ENCODE data around the gene AP5M1. TPM values are rescaled to one million over a fixed set of nuclear protein-coding genes. Genes with fewer than 3 reads are reported as not detected.
"Not testable (repeated sequence)": the region's sequence is repeated elsewhere in the genome, so short reads cannot be mapped to it uniquely, and the experiment has no call there.

The AP5M1 gene, protein sequence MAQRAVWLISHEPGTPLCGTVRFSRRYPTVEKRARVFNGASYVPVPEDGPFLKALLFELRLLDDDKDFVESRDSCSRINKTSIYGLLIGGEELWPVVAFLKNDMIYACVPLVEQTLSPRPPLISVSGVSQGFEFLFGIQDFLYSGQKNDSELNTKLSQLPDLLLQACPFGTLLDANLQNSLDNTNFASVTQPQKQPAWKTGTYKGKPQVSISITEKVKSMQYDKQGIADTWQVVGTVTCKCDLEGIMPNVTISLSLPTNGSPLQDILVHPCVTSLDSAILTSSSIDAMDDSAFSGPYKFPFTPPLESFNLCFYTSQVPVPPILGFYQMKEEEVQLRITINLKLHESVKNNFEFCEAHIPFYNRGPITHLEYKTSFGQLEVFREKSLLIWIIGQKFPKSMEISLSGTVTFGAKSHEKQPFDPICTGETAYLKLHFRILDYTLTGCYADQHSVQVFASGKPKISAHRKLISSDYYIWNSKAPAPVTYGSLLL
- total RNA-seq = 43.9 and 49.7 TPM in 2 replicates

DNA sequence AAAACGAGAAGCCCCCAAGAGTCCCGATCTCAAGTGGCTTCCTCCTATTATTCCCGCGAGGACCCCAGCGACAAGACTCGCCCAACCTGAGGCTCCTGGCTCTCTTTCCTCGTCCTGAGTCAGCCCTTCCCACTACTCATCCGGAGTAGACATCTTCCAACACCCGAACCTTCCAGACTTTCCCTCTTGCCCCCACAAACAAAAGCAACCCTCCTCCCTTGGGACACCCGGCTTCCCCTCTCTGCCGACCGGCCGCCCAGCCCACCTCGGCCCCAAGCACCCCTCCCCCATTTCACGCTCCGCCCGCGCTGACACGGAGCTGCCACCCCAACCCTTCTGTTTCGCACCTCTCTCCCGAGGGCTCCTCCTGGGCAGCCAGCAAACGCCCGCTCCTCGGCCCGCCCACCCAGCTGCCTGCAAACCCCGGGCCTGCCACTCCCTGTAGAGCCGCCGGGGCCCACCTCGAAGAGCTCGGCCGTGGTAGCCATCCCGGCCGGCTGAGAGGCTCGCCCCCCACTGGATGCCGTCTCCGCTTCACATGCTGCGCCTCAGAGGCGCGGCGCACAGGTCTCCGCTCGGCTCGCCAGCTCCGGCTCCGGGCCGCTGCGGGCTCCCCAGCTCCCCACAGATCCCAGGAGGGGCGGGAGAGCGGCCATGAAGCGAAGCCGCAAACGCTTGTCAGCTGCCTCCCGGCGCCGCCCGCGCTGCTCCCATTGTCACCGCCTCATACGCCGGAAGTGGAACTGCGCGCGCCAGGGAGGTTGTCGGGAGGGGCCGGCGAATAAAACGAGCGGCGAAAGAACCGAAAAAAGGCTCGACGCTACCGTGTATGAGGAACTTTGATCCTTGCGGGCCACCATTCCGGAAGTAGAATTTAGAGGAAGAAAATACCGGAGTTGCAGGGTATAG, at the start of gene AP5M1, which contains the start of gene EXOC5:
AP5M1 (plus strand) TSS at position 811 of the 909 bp plus-strand sequence. CDS start 344 bp downstream, outside the sequence.
EXOC5 (minus strand) TSS at position 745 of the 909 bp plus-strand sequence; CDS start at position 488, 257 bp downstream.
- peak within 1 kb of the TSS; percentile 100 for H3K27ac Mint-ChIP-seq
- peaks cover 31% of the 10 kb centered on the region for H3K36me3 Mint-ChIP-seq (ENCODE audit: low read depth)
- H3K27me3 Mint-ChIP-seq (ENCODE audit: low read depth) = no peaks in the 10 kb centered on the region
- H3K4me3 Mint-ChIP-seq (ENCODE audit: low read depth) = peak within 1 kb of the TSS; percentile 100
- H3K9me3 Mint-ChIP-seq = no peaks in the 10 kb centered on the region
- intact Hi-C loops (cut with micrococcal nuclease) = loop anchor here (1.0 to 5.0 kb wide), 5 partner anchors 122 to 1806 kb away; partner anchors contain the start of genes ARID4A and NAA30
- peaks cover 51% of the 10 kb centered on the region for H3K4me1 Mint-ChIP-seq (ENCODE audit: low read depth)
- DNase-seq (ENCODE audit: low spot score) = peak; percentile 91

DNA sequence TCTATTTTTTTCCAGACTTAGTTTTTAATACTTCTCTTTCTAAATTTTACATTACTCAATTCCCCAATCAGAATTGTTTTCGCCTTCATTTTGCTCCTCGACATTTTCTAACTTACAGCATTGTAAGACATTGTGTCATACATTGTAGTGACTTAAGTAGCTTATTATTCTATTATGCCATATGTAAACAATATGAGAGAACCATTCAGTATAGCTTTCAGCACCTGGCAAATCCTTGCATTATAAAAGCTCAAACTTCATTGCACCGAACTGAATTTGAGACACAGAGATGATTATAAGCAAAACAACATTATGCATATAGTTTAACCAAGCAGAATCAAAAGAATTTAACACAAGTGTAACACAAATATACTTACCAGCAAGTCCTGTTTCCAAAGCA, 46.8 kb upstream of the AP5M1 start:
- H3K36me3 Mint-ChIP-seq (ENCODE audit: low read depth) = peaks cover 43% of the 10 kb centered on the region
- no peak overlapping the region for H3K4me3 Mint-ChIP-seq (ENCODE audit: low read depth)

DNA sequence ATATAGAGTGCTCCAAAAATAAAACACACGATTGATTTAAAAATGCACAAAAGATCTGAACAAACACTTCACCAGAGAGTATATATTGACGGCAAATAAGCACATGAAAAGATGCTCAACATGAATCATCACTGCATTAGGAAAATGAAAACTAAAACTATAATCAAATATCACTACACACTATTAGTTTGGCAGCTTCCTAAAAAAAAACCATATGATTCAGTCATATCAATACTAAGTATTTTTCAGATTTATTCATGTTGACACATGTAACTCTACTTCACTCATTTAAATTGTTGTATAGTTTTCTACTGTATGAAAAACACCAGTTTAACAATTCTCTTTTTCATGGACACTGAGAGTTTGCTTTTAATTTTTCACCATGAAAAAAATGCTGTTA, 41.7 kb upstream of the AP5M1 start:
- no peak for DNase-seq (ENCODE audit: low spot score)
- intact Hi-C loops (cut with micrococcal nuclease) = no loop called here
- Mint-ChIP-seq H3K27ac (no peak overlapping the region), H3K4me1 (ENCODE audit: low read depth) (peaks cover 2% of the 10 kb centered on the region), H3K36me3 (ENCODE audit: low read depth) (peaks cover 55% of the 10 kb centered on the region), H3K4me3 (ENCODE audit: low read depth) (no peak overlapping the region), H3K27me3 (ENCODE audit: low read depth) (no peaks in the 10 kb centered on the region), H3K9me3 (peaks cover 8% of the 10 kb centered on the region)

More for the DNA sequence above, 46.8 kb upstream of the AP5M1 start:
- intact Hi-C loops (cut with micrococcal nuclease) = no loop called here
- Mint-ChIP-seq H3K4me1 (ENCODE audit: low read depth) (no peaks in the 10 kb centered on the region), H3K9me3 (no peaks in the 10 kb centered on the region), H3K27me3 (ENCODE audit: low read depth) (no peaks in the 10 kb centered on the region), H3K27ac (no peak overlapping the region)
- no peak for DNase-seq (ENCODE audit: low spot score)

DNA sequence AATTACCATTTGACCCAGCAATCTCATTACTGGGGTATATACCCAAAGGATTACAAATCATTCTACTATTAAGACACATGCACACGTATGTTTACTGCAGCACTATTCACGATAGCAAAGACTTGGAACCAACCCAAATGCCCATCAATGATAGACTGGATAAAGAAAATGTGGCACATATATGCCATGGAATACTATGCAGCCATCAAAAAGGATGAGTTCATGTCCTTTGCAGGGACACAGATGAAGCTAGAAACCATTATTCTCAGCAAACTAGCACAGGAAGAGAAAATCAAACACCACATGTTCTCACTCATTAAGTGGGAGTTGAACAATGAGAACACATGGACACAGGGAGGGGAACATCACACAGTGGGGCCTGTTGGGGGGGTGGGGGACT, 40.5 kb upstream of the AP5M1 start:
- peaks cover 59% of the 10 kb centered on the region for H3K36me3 Mint-ChIP-seq (ENCODE audit: low read depth)
- intact Hi-C loops (cut with micrococcal nuclease); H3K4me1 Mint-ChIP-seq (ENCODE audit: low read depth); H3K27ac Mint-ChIP-seq; DNase-seq (ENCODE audit: low spot score); H3K27me3 Mint-ChIP-seq (ENCODE audit: low read depth); H3K9me3 Mint-ChIP-seq; H3K4me3 Mint-ChIP-seq (ENCODE audit: low read depth): not testable (repeated sequence)

DNA sequence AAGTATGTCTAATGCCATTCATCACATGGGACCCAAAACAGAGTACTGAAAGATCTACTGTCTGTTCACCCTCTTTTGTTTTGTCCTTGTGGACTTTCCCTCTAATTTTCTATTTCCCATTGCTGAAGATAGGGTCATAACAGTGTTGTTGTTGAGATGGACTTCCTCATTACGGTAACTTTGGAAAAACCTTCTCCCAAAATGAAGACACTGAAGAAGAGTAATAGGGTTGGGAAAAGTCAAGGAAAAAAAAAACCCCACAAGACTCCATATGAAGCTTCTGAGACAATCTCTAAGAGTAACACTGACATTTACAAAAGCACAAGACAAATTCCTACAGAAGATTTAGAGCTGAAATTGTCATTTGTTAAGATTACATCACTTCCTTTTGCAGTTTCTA, 36.8 kb upstream of the AP5M1 start:
- H3K9me3 Mint-ChIP-seq = peaks cover 8% of the 10 kb centered on the region
- peaks cover 49% of the 10 kb centered on the region for H3K36me3 Mint-ChIP-seq (ENCODE audit: low read depth)
- DNase-seq (ENCODE audit: low spot score) = no peak
- no peak overlapping the region for H3K4me3 Mint-ChIP-seq (ENCODE audit: low read depth)
- H3K27me3 Mint-ChIP-seq (ENCODE audit: low read depth) = no peaks in the 10 kb centered on the region
- intact Hi-C loops (cut with micrococcal nuclease) = no loop called here
- H3K27ac Mint-ChIP-seq = no peak overlapping the region
- peaks cover 4% of the 10 kb centered on the region for H3K4me1 Mint-ChIP-seq (ENCODE audit: low read depth)

DNA sequence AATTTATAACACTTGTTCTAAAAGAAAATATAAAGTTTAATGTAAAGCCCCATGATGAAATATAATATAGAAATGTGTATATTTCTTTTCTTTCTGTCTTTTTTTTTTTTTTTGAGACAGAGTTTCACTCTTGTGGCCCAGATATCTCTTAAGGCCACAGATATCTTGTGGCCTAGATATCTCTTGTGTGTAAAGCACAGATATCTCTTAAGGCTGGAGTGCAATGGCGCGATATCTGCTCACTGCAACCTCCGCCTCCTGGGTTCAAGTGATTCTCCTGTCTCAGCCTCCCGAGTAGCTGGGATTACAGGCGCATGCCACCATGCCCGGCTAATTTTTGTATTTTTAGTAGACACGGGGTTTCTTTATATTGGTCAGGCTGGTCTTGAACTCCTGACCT, 28.7 kb upstream of the AP5M1 start:
- DNase-seq (ENCODE audit: low spot score); H3K27ac Mint-ChIP-seq; H3K4me1 Mint-ChIP-seq (ENCODE audit: low read depth); H3K27me3 Mint-ChIP-seq (ENCODE audit: low read depth); H3K9me3 Mint-ChIP-seq; H3K4me3 Mint-ChIP-seq (ENCODE audit: low read depth); intact Hi-C loops (cut with micrococcal nuclease): not testable (repeated sequence)
- peaks cover 14% of the 10 kb centered on the region for H3K36me3 Mint-ChIP-seq (ENCODE audit: low read depth)

DNA sequence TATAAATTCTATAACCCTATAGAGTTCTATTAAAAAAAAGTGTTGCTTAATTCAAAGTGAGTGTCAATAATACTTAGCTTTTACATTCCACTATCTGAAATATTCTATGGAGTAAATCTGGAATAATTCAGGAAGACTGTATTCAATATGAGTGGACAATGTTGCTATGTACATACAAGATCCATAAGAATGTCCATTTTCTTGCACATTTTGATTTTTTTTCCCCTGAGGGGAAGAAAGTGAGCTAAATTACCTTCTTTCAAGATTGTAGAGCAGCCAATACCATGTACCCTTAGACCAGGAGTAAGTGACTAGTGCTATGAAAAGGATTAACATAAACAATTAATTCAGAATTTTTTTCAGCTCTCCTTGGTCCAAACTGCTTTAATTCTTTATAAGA, 25.5 kb upstream of the AP5M1 start:
- H3K9me3 Mint-ChIP-seq = no peaks in the 10 kb centered on the region

DNA sequence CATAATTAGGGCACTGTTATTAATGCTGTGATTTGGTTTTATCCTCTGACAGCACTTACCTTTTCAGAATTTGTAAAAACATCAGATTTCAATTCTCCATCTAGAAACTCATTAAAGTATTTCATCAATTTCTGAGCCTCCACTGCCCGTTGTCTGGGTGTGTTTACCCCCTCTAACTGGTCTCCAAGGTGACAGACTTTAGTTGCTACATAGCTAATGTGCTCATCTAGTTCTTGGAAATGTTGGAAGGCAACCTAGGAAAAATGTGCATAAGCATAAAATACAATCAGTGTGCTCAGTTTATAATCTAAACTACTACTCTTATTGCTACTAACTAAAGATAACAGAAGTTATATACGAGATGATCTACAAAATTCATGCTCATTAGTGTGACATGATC, 24.7 kb upstream of the AP5M1 start:
- intact Hi-C loops (cut with micrococcal nuclease) = no loop called here
- no peak overlapping the region for H3K27ac Mint-ChIP-seq
- no peak overlapping the region for H3K4me3 Mint-ChIP-seq (ENCODE audit: low read depth)
- peaks cover 26% of the 10 kb centered on the region for H3K36me3 Mint-ChIP-seq (ENCODE audit: low read depth)
- no peaks in the 10 kb centered on the region for H3K9me3 Mint-ChIP-seq
- no peaks in the 10 kb centered on the region for H3K27me3 Mint-ChIP-seq (ENCODE audit: low read depth)
- DNase-seq (ENCODE audit: low spot score) = no peak
- peaks cover 2% of the 10 kb centered on the region for H3K4me1 Mint-ChIP-seq (ENCODE audit: low read depth)

More for the DNA sequence above, 25.5 kb upstream of the AP5M1 start:
- intact Hi-C loops (cut with micrococcal nuclease) = no loop called here
- no peak overlapping the region for H3K27ac Mint-ChIP-seq
- H3K4me3 Mint-ChIP-seq (ENCODE audit: low read depth) = no peak overlapping the region
- peaks cover 2% of the 10 kb centered on the region for H3K4me1 Mint-ChIP-seq (ENCODE audit: low read depth)
- no peak for DNase-seq (ENCODE audit: low spot score)
- H3K36me3 Mint-ChIP-seq (ENCODE audit: low read depth) = peaks cover 26% of the 10 kb centered on the region
- H3K27me3 Mint-ChIP-seq (ENCODE audit: low read depth) = no peaks in the 10 kb centered on the region

DNA sequence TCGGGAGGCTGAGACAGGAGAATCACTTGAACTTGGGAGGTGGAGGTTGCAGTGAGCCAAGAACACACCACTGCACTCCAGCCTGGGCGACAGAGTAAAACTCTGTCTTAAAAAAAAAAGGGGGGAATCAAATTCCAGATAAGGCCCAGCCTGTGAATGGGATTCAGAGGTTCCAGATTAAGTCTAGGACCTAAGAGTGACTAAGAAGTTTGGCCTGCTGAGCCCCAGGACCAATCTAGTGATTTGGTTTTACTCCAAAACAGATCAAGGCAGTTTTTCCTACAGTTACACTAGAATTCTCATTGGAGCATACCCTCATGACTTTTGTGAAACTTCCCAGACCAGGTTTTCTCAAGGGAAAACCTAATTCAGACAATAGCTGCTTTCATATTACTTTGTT, 22.8 kb upstream of the AP5M1 start:
- no peaks in the 10 kb centered on the region for H3K9me3 Mint-ChIP-seq
- no peak overlapping the region for H3K4me3 Mint-ChIP-seq (ENCODE audit: low read depth)
- H3K36me3 Mint-ChIP-seq (ENCODE audit: low read depth) = peaks cover 23% of the 10 kb centered on the region
- H3K27me3 Mint-ChIP-seq (ENCODE audit: low read depth) = no peaks in the 10 kb centered on the region
- peaks cover 2% of the 10 kb centered on the region for H3K4me1 Mint-ChIP-seq (ENCODE audit: low read depth)
- intact Hi-C loops (cut with micrococcal nuclease) = no loop called here
- H3K27ac Mint-ChIP-seq = no peak overlapping the region
- no peak for DNase-seq (ENCODE audit: low spot score)

DNA sequence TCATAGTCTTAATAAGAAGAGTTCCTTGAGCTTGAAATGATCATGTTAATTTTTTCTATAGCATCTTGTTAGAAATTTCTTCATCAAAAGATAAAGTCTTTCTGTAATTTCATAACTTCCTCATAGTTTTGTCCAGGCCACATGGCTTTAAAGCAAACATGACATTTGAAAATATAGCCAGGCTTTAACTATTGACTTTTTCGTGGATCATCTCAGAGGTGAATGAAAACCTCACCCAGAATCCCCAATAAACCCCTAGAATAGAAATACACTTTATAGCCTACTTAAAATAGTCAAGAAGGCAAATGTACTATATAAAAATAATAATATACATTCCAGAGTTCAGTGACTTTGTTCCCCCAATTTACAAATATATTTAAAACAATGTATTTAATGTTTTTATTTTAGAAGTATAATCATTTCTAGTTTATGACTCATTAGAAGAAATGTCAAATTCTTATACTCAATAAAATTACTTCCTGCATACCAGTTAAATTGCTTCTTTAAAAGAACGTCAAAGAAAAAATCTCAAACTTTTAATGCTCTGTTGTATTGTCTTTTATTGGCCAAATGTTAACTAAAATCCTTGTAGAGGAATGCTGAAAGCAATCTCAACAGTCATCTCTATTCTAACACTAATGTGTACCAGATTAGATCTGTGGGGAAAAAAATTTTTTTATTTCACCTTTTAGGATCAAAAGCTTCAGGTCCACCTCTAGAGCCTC, 21.7 kb upstream of the AP5M1 start:
- H3K4me1 Mint-ChIP-seq (ENCODE audit: low read depth) = no peaks in the 10 kb centered on the region
- intact Hi-C loops (cut with micrococcal nuclease) = no loop called here
- H3K27ac Mint-ChIP-seq = no peak overlapping the region
- no peak for DNase-seq (ENCODE audit: low spot score)
- no peaks in the 10 kb centered on the region for H3K27me3 Mint-ChIP-seq (ENCODE audit: low read depth)
- no peaks in the 10 kb centered on the region for H3K9me3 Mint-ChIP-seq
- H3K4me3 Mint-ChIP-seq (ENCODE audit: low read depth) = no peak overlapping the region
- H3K36me3 Mint-ChIP-seq (ENCODE audit: low read depth) = peaks cover 19% of the 10 kb centered on the region

DNA sequence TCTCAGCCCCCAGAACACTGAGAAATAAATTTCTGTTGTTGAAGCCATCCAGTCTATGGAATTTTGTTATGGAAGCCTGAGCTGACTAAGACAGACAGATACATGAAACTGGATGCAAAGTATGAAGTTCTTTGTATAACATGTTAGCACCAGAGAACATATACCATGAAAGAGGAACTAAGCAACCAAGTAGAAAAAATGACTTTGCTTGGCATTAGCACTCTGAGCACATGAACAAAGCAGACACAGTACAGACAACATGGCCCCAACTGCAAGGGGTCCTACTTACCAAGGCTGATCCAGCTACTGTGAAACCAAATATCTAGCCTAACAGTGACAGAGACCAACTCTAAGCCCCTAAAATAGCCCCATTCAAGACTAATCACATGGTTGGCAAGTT, 13.9 kb upstream of the AP5M1 start:
- Mint-ChIP-seq H3K36me3 (ENCODE audit: low read depth) (peaks cover 42% of the 10 kb centered on the region), H3K4me1 (ENCODE audit: low read depth) (no peaks in the 10 kb centered on the region)
- intact Hi-C loops (cut with micrococcal nuclease) = no loop called here

DNA sequence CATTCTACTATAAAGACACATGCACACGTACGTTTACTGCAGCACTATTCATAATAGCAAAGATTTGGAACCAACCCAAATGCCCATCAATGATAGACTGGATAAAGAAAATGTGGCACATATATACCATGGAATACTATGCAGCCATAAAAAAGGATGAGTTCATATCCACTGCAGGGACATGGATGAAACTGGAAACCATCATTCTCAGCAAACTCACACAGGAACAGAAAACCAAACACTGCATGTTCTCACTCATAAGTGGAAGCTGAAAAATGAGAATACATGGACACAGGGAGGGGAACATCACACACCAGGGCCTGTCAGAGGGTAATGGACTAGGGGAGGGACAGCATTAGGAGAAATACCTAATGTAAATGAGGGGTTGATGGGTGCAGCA, 10.6 kb upstream of the AP5M1 start:
- peaks cover 36% of the 10 kb centered on the region for H3K36me3 Mint-ChIP-seq (ENCODE audit: low read depth)
- H3K9me3 Mint-ChIP-seq; H3K27me3 Mint-ChIP-seq (ENCODE audit: low read depth); H3K4me3 Mint-ChIP-seq (ENCODE audit: low read depth); DNase-seq (ENCODE audit: low spot score); intact Hi-C loops (cut with micrococcal nuclease); H3K27ac Mint-ChIP-seq: not testable (repeated sequence)
- H3K4me1 Mint-ChIP-seq (ENCODE audit: low read depth) = peaks cover 10% of the 10 kb centered on the region

More for the DNA sequence above, 13.9 kb upstream of the AP5M1 start:
- H3K9me3 Mint-ChIP-seq = no peaks in the 10 kb centered on the region
- H3K27me3 Mint-ChIP-seq (ENCODE audit: low read depth) = no peaks in the 10 kb centered on the region
- H3K4me3 Mint-ChIP-seq (ENCODE audit: low read depth) = no peak overlapping the region
- no peak for DNase-seq (ENCODE audit: low spot score)
- H3K27ac Mint-ChIP-seq = no peak overlapping the region
